Activated B cell treated with CpG ODN at 0.5 μM for 24 hours (primary cell): ENCODE data around the gene HK2. TPM values are rescaled to one million over a fixed set of nuclear protein-coding genes. Genes with fewer than 3 reads are reported as not detected.

Experiments
- ATAC-seq: fragments of 200-7000 bp; cut with Tn5 transposase; one replicate; pipeline ENCODE4 v1.10.0; 2021; ENCODE audit warnings: low read depth, mild to moderate bottlenecking, moderate library complexity
- CTCF ChIA-PET: fragments of 350-600 bp; sonication (Branson Sonifier 250); formaldehyde crosslinking; loops from one replicate; lab custom pipeline; 2021; ENCODE audit warnings: antibody characterized with exemption; lab: Charles Lee
- POLR2A ChIA-PET: fragments of 350-600 bp; sonication (Branson Sonifier 250); formaldehyde crosslinking; loops from one replicate; lab custom pipeline; 2021; ENCODE audit warnings: antibody characterized with exemption; lab: Charles Lee
- DNase-seq: peaks from one replicate; pipeline ENCODE4 v3.0.0; 2022
- H3K27ac Mint-ChIP-seq: one replicate; pipeline ENCODE4 v1.8.0; 2020; ENCODE audit warnings: mixed read lengths
- H3K27me3 Mint-ChIP-seq: one replicate; pipeline ENCODE4 v1.8.0; 2021; ENCODE audit warnings: mixed read lengths
- H3K36me3 Mint-ChIP-seq: one replicate; pipeline ENCODE4 v1.8.0; 2021; ENCODE audit warnings: low read depth, mixed read lengths
- H3K4me1 Mint-ChIP-seq: one replicate; pipeline ENCODE4 v1.8.0; 2021; ENCODE audit warnings: mixed read lengths
- H3K4me3 Mint-ChIP-seq: one replicate; pipeline ENCODE4 v1.8.0; 2020; ENCODE audit warnings: mild to moderate bottlenecking, mixed read lengths
- H3K9me3 Mint-ChIP-seq: one replicate; pipeline ENCODE4 v1.8.0; 2020; ENCODE audit warnings: mixed read lengths
- intact Hi-C: fragments of 100-400 bp; cut with micrococcal nuclease; formaldehyde crosslinking; loops from one replicate; pipeline ENCODE4 v1.15.1; 2024
- total RNA-seq: library from RNA; stranded (reverse); gene quantifications from 2 replicates; pipeline ENCODE4 v1.2.3, GENCODE V29; 2022
- TF ChIP-seq, protein P1 (sequence below): fragments of 200-600 bp; IDR thresholded peaks from one replicate; pipeline ENCODE4 v1.8.0; 2022; ENCODE audit warnings: antibody characterized with exemption, mild to moderate bottlenecking

HK2 gene
- total RNA-seq, 1 donor from 2014 or later, result 15.3 TPM

DNA sequence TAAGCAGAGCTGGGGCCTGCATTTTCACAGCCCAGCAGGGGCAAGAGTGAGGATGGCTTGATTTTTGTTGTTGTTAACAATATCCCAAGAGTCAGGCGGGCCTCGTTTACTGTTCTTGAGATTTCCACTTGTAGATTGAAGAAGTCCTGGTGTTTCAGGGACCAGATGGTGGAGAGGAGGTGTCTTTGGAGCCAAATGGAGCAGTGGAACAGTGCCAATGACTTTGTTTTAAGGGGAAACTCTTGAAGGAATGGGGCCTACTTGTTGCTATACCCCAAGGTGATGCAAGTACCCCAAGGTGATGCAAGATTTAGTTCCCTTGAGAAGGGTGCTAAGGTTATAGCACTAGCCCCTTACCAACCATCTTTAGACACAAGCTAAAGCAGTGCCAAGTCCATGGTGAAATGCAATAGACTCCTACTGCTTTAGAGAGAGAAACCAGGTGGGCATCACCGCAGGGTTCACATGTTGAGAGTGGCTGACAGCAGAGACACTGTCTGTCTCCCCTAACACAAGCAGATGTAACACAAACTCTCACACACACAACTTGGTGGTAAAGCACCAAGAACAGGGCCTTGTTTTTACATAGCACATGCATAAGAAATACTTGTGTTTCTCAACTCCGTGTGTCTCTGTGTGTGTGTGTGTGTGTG is 44.0 kb downstream of the HK2 start:
- no peaks in the 10 kb centered on the region for H3K4me1 Mint-ChIP-seq
- no peak for DNase-seq
- intact Hi-C loops, result no loop called here
- H3K27me3 Mint-ChIP-seq, result no peaks in the 10 kb centered on the region
- ChIA-PET POLR2A (no interaction called here), CTCF (interaction anchor here (1.0 to 8.8 kb wide), 7 partner anchors 34 to 289 kb away, joined by 3 to 158 read pairs (median 5); partner anchors contain the start of gene HK2)
- H3K4me3 Mint-ChIP-seq, result no peak overlapping the region
- ATAC-seq, result no peak
- peaks cover 84% of the 10 kb centered on the region for H3K36me3 Mint-ChIP-seq
- TF ChIP-seq, protein P1, sequence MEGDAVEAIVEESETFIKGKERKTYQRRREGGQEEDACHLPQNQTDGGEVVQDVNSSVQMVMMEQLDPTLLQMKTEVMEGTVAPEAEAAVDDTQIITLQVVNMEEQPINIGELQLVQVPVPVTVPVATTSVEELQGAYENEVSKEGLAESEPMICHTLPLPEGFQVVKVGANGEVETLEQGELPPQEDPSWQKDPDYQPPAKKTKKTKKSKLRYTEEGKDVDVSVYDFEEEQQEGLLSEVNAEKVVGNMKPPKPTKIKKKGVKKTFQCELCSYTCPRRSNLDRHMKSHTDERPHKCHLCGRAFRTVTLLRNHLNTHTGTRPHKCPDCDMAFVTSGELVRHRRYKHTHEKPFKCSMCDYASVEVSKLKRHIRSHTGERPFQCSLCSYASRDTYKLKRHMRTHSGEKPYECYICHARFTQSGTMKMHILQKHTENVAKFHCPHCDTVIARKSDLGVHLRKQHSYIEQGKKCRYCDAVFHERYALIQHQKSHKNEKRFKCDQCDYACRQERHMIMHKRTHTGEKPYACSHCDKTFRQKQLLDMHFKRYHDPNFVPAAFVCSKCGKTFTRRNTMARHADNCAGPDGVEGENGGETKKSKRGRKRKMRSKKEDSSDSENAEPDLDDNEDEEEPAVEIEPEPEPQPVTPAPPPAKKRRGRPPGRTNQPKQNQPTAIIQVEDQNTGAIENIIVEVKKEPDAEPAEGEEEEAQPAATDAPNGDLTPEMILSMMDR, result no peak
- no peaks in the 10 kb centered on the region for H3K9me3 Mint-ChIP-seq
- H3K27ac Mint-ChIP-seq, result no peak overlapping the region

DNA sequence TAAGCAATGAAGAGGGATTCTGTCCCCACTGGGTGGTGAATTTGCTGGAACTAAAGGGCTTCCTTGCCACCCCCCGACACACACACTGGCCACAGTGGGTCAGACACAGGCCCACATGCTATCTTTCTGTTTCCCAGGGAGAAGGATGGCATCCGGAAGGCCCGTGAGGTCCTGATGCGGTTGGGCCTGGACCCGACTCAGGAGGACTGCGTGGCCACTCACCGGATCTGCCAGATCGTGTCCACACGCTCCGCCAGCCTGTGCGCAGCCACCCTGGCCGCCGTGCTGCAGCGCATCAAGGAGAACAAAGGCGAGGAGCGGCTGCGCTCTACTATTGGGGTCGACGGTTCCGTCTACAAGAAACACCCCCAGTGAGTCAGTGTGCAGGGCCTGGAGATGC is 44.6 kb downstream of the HK2 start:
- no peaks in the 10 kb centered on the region for H3K9me3 Mint-ChIP-seq
- no peaks in the 10 kb centered on the region for H3K4me1 Mint-ChIP-seq
- TF ChIP-seq, protein P1, result no peak
- ChIA-PET POLR2A (no interaction called here), CTCF (interaction anchor here (2.0 to 8.8 kb wide), 4 partner anchors 43 to 290 kb away, joined by 5 to 158 read pairs (median 37); partner anchors contain the start of gene HK2)
- H3K27ac Mint-ChIP-seq, result no peak overlapping the region
- DNase-seq (no peak), ATAC-seq (no peak)
- no peak overlapping the region for H3K4me3 Mint-ChIP-seq
- H3K36me3 Mint-ChIP-seq, result peaks cover 84% of the 10 kb centered on the region
- H3K27me3 Mint-ChIP-seq, result no peaks in the 10 kb centered on the region
- intact Hi-C loops, result no loop called here

- H3K9me3 Mint-ChIP-seq, result no peaks in the 10 kb centered on the region
- H3K4me1 Mint-ChIP-seq, result no peaks in the 10 kb centered on the region
- ChIA-PET CTCF (interaction anchor here (8.8 kb wide), 1 partner anchor 165 kb away, joined by 158 read pairs; no protein-coding TSS in a partner anchor), POLR2A (no interaction called here)
- TF ChIP-seq, protein P1, result no peak
- ATAC-seq (no peak), DNase-seq (no peak)
- H3K27me3 Mint-ChIP-seq, result no peaks in the 10 kb centered on the region
- H3K27ac Mint-ChIP-seq, result no peak overlapping the region
- no peak overlapping the region for H3K4me3 Mint-ChIP-seq
- peaks cover 82% of the 10 kb centered on the region for H3K36me3 Mint-ChIP-seq
- intact Hi-C loops, result no loop called here
Observed at GRCh38 chr2:74880054-74880728, 46.3 kb downstream of the HK2 start.

- H3K4me1 Mint-ChIP-seq, result no peaks in the 10 kb centered on the region
- no peaks in the 10 kb centered on the region for H3K9me3 Mint-ChIP-seq
- intact Hi-C loops, result no loop called here
- no peak for ATAC-seq
- peaks cover 87% of the 10 kb centered on the region for H3K36me3 Mint-ChIP-seq
- no peak overlapping the region for H3K4me3 Mint-ChIP-seq
- DNase-seq, result no peak
- H3K27me3 Mint-ChIP-seq, result no peaks in the 10 kb centered on the region
- H3K27ac Mint-ChIP-seq, result no peak overlapping the region
- CTCF ChIA-PET, result interaction anchor here (0.8 kb wide), 1 partner anchor 167 kb away, joined by 3 read pairs; no protein-coding TSS in a partner anchor
- TF ChIP-seq, protein P1, result no peak
- POLR2A ChIA-PET, result interaction anchor here (0.5 kb wide), 1 partner anchor 46 kb away, joined by 3 read pairs; no protein-coding TSS in a partner anchor
Observed at GRCh38 chr2:74881176-74881575, 47.2 kb downstream of the HK2 start.

GRCh38 chr2:74881626-74882298 is 47.8 kb downstream of the HK2 start:
- ChIA-PET POLR2A (no interaction called here), CTCF (no interaction called here)
- no peak for DNase-seq
- no peak overlapping the region for H3K4me3 Mint-ChIP-seq
- H3K27me3 Mint-ChIP-seq, result no peaks in the 10 kb centered on the region
- ATAC-seq, result no peak
- no peak overlapping the region for H3K27ac Mint-ChIP-seq
- H3K9me3 Mint-ChIP-seq, result no peaks in the 10 kb centered on the region
- intact Hi-C loops, result no loop called here
- TF ChIP-seq, protein P1, result no peak
- peaks cover 87% of the 10 kb centered on the region for H3K36me3 Mint-ChIP-seq
- H3K4me1 Mint-ChIP-seq, result no peaks in the 10 kb centered on the region
